GM12874 (cell line): ENCODE results near the gene PASK.

Experiments
- TF ChIP-seq, protein P1 (sequence below): IDR thresholded peaks from 2 replicates; pipeline ENCODE4 v1.5.1; 2011; ENCODE audit warnings: low read depth, mild to moderate bottlenecking, control low read depth, low read length, moderate library complexity; ENCODE audit not compliant: insufficient read depth

Gene PASK

DNA sequence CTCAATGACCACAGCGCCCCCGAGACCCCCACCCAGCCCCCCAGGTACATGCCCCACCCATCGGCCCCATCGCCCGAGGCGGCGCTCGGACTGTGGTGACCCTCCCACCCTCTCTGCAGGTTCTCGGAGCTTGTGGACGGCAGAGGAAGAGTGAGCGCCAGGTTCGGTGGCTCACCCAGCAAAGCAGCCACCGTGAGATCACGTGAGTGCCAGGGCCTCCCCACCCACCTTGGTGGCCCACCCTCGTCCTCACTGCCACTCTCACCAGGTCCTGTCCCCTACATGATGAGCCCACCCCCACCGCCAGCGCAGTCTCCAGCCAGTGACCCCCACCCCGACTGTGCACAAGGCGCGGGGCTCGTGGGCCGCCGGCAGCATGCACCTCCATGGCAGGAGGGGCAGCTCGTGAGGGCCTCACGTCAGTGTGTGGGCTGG lies 77.6 kb downstream of the PASK start:
- TF ChIP-seq, protein P1, sequence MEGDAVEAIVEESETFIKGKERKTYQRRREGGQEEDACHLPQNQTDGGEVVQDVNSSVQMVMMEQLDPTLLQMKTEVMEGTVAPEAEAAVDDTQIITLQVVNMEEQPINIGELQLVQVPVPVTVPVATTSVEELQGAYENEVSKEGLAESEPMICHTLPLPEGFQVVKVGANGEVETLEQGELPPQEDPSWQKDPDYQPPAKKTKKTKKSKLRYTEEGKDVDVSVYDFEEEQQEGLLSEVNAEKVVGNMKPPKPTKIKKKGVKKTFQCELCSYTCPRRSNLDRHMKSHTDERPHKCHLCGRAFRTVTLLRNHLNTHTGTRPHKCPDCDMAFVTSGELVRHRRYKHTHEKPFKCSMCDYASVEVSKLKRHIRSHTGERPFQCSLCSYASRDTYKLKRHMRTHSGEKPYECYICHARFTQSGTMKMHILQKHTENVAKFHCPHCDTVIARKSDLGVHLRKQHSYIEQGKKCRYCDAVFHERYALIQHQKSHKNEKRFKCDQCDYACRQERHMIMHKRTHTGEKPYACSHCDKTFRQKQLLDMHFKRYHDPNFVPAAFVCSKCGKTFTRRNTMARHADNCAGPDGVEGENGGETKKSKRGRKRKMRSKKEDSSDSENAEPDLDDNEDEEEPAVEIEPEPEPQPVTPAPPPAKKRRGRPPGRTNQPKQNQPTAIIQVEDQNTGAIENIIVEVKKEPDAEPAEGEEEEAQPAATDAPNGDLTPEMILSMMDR, result no peak

DNA sequence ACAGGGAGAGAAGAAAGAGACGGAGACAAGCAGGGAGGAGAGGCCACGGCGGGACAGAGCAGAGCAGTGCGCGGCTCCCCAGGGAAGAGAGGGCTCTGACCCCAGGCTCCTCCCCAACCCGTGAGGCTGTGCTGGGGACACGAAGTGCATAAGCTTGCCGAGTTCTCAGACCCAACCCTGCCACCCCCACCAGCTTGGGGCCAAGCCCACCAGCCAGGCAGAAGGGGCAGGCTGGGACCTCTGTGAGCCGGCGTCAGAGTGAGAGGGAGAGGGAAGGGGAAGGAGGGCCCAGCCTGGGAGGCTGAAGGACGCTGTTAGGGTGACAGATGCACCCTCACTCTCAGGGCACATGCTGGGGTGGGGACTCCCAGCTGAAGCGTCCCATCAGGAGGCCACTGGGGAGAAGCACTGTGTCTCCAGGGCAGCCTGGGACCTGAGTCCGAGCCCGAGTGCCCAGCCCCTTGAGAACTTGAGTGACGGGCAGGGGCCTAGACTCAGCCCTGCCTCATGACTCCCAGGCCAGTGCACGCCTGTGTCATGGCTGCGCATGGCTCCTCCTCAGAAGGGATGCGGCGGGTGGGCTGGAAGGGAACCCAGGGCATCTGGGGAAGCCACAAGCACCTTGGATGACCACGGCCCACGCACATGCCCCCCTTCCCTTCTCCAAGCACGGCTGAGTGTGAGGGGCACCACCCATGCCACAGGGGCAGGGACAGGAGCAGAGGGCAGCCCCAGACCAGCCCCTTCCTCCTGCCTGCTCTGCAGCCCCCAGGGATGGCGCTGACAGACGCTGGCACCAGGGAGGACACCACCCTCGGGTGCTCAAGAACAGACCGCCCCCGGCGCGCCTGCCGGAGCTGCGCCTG lies 78.2 kb downstream of the PASK start:
- TF ChIP-seq, protein P1, result no peak

DNA sequence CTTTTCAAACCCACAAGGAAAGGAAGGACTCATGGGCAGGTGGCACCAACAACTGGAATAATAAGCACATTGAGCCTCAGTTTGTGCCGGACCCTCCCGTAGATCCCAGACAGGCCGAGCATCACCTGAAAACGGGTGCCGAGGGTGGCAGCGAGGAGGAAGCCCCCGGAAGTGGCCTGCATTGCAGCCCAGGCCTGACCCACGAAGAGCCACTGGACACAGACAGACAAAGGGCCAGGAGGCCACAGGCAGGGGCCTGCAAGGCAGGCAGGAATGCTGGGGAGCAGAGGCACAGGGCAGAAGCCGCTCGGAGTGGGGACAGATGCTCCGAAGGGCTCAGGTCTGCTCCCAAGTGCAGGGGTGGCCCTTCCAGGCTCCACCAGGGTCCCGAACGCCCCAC lies 78.9 kb downstream of the PASK start:
- TF ChIP-seq, protein P1, result no peak

DNA sequence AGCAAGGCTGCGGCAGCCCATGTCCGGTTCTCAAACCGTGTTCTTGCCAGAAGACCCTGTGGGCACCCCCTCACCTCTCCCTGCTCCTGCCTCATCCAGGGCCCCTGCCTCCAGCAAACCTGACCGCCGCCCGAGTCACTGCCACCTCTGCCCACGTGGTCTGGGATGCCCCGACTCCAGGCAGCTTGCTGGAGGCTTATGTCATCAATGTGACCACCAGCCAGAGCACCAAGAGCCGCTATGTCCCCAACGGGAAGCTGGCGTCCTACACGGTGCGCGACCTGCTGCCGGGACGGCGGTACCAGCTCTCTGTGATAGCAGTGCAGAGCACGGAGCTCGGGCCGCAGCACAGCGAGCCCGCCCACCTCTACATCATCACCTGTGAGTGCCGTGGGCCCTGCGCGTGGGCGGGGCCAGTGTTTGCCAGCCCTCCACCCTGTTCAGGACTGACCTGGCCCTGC lies 79.4 kb downstream of the PASK start:
- TF ChIP-seq, protein P1, result no peak

DNA sequence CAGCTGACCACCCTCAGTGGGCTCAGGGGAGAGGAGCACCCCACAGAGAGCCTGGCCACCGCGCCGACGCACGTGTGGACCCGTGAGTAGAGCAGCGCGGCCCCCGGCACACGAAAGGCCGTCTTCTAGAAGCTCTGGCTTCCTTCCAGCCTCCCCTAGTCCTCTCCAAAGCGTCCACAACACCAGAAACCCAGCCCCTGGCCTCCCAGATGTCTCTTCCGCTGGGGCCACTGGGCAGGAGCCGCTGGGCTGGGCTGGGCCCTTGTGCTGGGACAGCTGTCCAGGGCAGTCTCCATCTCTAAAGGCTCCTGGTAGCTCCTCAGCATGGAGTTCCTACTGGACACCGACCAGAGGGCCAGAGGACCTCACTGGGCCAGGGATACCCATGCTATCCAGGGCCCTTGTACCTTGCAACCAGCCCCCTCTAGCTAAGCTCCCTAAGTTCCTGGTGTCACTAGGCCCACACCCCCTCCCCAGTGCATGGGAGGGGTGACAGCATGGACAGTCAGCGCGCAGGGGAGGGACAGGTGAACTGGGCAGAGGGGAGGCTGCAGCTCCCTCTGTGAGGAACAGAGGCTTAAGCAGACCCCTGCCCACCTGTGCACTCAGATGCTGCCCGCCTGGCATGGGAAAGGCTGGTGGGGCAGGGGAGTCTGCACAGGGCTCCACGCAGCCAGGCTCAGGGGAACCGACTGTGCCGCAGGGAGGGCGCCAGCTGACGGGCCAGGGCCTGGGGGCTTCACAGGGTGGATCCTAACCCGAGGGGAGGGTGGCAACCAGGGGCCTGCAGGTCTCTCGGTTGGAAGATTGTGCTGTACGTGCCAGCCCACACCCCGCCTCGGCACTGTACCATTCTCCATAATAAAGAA lies 80.1 kb downstream of the PASK start:
- TF ChIP-seq, protein P1, result no peak

DNA sequence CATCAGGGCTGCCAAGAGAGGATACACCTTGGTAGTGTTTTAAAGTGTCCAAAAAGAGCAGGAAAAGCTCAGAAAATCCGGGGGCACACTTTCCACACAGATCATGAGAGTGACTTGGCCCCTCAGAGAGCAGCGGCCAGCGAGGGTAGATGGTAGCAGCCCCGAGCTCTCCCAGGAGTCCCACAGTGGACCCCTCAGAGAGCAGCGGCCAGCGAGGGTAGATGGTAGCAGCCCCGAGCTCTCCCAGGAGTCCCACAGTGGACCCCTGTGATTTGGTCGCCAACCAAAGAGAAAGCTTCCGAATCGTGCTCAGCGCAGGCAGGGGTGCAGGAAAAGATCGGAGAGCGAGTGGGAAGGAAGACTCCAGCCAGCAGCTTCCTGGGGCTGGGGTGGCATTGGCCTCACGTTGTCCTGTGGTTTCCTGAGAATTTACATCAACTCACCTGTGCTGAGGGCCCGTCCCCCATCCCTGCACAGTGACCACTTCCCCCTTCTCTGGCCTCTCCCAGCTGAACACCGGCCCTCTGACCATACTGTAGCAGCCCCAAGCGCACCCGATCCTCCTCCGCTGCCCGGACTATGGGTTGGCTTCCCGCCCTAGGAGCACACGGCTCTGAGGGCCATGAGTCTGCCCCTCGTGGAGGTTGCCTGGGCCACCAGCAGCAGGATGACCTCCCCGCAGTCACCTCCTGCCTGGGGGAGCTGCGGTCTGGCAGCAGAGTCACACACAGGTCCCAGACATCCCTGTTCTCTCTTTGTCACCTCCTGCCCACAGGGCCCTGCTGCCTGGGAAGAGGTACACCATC lies 80.9 kb downstream of the PASK start:
- TF ChIP-seq, protein P1, result no peak
